HepG2 (cell line): Measurements from ENCODE around the gene CMIP. TPM values are rescaled to one million over a fixed set of nuclear protein-coding genes. Genes with fewer than 3 reads are reported as not detected.

Experiments used
- BHLHE40 ChIP-seq: IDR thresholded peaks from 2 replicates; pipeline ENCODE4 v1.6.1; 2011; ENCODE audit warnings: low read length, improper control_type of control experiment
- BORCS8-MEF2B ChIP-seq: sonication (generic); formaldehyde crosslinking; IDR thresholded peaks from 2 replicates; pipeline ENCODE4 v1.8.0; 2022; ENCODE audit warnings: mild to moderate bottlenecking, missing genetic modification reagents
- CEBPB ChIP-seq: IDR thresholded peaks from 2 replicates; pipeline ENCODE4 v1.6.1; 2011; ENCODE audit warnings: low read depth, low read length, improper control_type of control experiment, borderline replicate concordance
- FOXK1 ChIP-seq: sonication (generic); formaldehyde crosslinking; IDR thresholded peaks from 2 replicates; pipeline ENCODE4 v1.4.0; 2020; ENCODE audit warnings: low read depth, missing genetic modification reagents, borderline replicate concordance
- HNF1B ChIP-seq: sonication (generic); formaldehyde crosslinking; IDR thresholded peaks from 2 replicates; pipeline ENCODE4 v1.5.1; 2020; ENCODE audit warnings: mild to moderate bottlenecking, moderate library complexity, missing genetic modification reagents
- KLF16 ChIP-seq, 2 experiments: sonication (generic) in 1 of 2; formaldehyde crosslinking in 1 of 2; IDR thresholded peaks; 2 replicates each; pipeline versions ENCODE4 v1.6.1 to v1.8.0; 2016 to 2023; ENCODE audit warnings: missing genetic modification reagents in 2 of 2, missing compliant biosample characterization in 1 of 2
- NFRKB ChIP-seq: fragments of 450-650 bp; IDR thresholded peaks from 2 replicates; pipeline ENCODE4 v1.6.1; 2017
- SMC3 ChIP-seq: IDR thresholded peaks from 2 replicates; pipeline ENCODE4 v1.6.1; 2011; ENCODE audit warnings: low read length, improper control_type of control experiment
- ZNF101 ChIP-seq: sonication (generic); formaldehyde crosslinking; IDR thresholded peaks from 2 replicates; pipeline ENCODE4 v1.4.0; 2020; ENCODE audit warnings: mild to moderate bottlenecking, low read depth, missing genetic modification reagents, borderline replicate concordance
- ZNF121 ChIP-seq: sonication (generic); formaldehyde crosslinking; IDR thresholded peaks from 2 replicates; pipeline ENCODE4 v1.5.0; 2020; ENCODE audit warnings: mild to moderate bottlenecking, missing genetic modification reagents
- ZNF331 ChIP-seq: sonication (generic); formaldehyde crosslinking; IDR thresholded peaks from 2 replicates; pipeline ENCODE4 v1.4.0; 2020; ENCODE audit warnings: missing genetic modification reagents
- ZNF770 ChIP-seq: sonication (generic); formaldehyde crosslinking; IDR thresholded peaks from 2 replicates; pipeline ENCODE4 v1.5.0; 2020; ENCODE audit warnings: mild to moderate bottlenecking, missing genetic modification reagents
- polyA plus RNA-seq, 8 experiments: library from polyadenylated mRNA; depleted of rRNA in 3 of 8; stranded (reverse) in 7 of 8; unstranded in 1 of 8; fragments of >200 nt; fragmentation: Illumina TruSeq in 4 of 8; extraction: Trizol in 4 of 8; gene quantifications; 2 replicates each; pipeline versions ENCODE4 v1.2.1 to v1.2.3, GENCODE V29; 2011 to 2016; ENCODE audit warnings: low read depth in 4 of 8, missing spikeins in 1 of 8, mixed read lengths in 1 of 8; ENCODE audit not compliant: insufficient read depth in 1 of 8
- total RNA-seq, 5 experiments: library from RNA; depleted of rRNA; stranded (reverse); fragments of >200 nt; fragmentation: Illumina TruSeq; extraction: Trizol; gene quantifications; 2 replicates each; pipeline ENCODE4 v1.2.3, GENCODE V29; 2016; ENCODE audit warnings: low read depth in 1 of 5
- TF ChIP-seq, protein P1 (sequence below): sonication (generic); formaldehyde crosslinking; IDR thresholded peaks from 2 replicates; pipeline ENCODE4 v1.5.1; 2020; ENCODE audit warnings: mild to moderate bottlenecking, missing genetic modification reagents, borderline replicate concordance
- TF ChIP-seq, protein P2 (sequence below): sonication (generic); IDR thresholded peaks from 2 replicates; pipeline ENCODE4 v1.6.1; 2016; ENCODE audit warnings: low read depth, borderline replicate concordance
- TF ChIP-seq, protein P3 (sequence below): sonication (generic); formaldehyde crosslinking; conservative IDR thresholded peaks from 2 replicates; pipeline ENCODE4 v1.8.0; 2022; ENCODE audit warnings: mild to moderate bottlenecking, moderate library complexity, missing genetic modification reagents
- TF ChIP-seq, protein P4 (sequence below): sonication (generic); formaldehyde crosslinking; IDR thresholded peaks from 2 replicates; pipeline ENCODE4 v1.8.1; 2023; ENCODE audit warnings: missing genetic modification reagents, mild to moderate bottlenecking, borderline replicate concordance

The CMIP gene
- total and polyA plus RNA-seq, 2 of the 13 experiments (the other 11 are each of a cell fraction or from before 2014, with no cell fraction given): 10.9 to 18.1 TPM

- TF ChIP-seq, protein P1, sequence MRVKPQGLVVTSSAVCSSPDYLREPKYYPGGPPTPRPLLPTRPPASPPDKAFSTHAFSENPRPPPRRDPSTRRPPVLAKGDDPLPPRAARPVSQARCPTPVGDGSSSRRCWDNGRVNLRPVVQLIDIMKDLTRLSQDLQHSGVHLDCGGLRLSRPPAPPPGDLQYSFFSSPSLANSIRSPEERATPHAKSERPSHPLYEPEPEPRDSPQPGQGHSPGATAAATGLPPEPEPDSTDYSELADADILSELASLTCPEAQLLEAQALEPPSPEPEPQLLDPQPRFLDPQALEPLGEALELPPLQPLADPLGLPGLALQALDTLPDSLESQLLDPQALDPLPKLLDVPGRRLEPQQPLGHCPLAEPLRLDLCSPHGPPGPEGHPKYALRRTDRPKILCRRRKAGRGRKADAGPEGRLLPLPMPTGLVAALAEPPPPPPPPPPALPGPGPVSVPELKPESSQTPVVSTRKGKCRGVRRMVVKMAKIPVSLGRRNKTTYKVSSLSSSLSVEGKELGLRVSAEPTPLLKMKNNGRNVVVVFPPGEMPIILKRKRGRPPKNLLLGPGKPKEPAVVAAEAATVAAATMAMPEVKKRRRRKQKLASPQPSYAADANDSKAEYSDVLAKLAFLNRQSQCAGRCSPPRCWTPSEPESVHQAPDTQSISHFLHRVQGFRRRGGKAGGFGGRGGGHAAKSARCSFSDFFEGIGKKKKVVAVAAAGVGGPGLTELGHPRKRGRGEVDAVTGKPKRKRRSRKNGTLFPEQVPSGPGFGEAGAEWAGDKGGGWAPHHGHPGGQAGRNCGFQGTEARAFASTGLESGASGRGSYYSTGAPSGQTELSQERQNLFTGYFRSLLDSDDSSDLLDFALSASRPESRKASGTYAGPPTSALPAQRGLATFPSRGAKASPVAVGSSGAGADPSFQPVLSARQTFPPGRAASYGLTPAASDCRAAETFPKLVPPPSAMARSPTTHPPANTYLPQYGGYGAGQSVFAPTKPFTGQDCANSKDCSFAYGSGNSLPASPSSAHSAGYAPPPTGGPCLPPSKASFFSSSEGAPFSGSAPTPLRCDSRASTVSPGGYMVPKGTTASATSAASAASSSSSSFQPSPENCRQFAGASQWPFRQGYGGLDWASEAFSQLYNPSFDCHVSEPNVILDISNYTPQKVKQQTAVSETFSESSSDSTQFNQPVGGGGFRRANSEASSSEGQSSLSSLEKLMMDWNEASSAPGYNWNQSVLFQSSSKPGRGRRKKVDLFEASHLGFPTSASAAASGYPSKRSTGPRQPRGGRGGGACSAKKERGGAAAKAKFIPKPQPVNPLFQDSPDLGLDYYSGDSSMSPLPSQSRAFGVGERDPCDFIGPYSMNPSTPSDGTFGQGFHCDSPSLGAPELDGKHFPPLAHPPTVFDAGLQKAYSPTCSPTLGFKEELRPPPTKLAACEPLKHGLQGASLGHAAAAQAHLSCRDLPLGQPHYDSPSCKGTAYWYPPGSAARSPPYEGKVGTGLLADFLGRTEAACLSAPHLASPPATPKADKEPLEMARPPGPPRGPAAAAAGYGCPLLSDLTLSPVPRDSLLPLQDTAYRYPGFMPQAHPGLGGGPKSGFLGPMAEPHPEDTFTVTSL: no peak
- TF ChIP-seq, protein P2, sequence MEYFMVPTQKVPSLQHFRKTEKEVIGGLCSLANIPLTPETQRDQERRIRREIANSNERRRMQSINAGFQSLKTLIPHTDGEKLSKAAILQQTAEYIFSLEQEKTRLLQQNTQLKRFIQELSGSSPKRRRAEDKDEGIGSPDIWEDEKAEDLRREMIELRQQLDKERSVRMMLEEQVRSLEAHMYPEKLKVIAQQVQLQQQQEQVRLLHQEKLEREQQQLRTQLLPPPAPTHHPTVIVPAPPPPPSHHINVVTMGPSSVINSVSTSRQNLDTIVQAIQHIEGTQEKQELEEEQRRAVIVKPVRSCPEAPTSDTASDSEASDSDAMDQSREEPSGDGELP: 0 out of 2 replicates have a peak, but pooled peaks have one; percentile 16
- TF ChIP-seq ZNF770 (CRISPR knock-in tag): 0 out of 2 replicates have a peak, but pooled peaks have one; percentile 25
- 0 out of 4 replicates have a peak, but pooled peaks of 1 of the 2 experiments have one; percentile 32 for TF ChIP-seq KLF16 (CRISPR knock-in tag; IDR thresholded peaks at IDR 0.05)
- TF ChIP-seq BHLHE40: peak; percentile 31; the same call in 1 of the 2 replicates
- peak; percentile 66; the same call in 1 of the 2 replicates for TF ChIP-seq BORCS8-MEF2B (CRISPR knock-in tag)
- no peak for TF ChIP-seq CEBPB
- TF ChIP-seq SMC3: peak; percentile 86
- TF ChIP-seq ZNF331 (CRISPR knock-in tag): 0 out of 2 replicates have a peak, but pooled peaks have one; percentile 28
- TF ChIP-seq, protein P3, sequence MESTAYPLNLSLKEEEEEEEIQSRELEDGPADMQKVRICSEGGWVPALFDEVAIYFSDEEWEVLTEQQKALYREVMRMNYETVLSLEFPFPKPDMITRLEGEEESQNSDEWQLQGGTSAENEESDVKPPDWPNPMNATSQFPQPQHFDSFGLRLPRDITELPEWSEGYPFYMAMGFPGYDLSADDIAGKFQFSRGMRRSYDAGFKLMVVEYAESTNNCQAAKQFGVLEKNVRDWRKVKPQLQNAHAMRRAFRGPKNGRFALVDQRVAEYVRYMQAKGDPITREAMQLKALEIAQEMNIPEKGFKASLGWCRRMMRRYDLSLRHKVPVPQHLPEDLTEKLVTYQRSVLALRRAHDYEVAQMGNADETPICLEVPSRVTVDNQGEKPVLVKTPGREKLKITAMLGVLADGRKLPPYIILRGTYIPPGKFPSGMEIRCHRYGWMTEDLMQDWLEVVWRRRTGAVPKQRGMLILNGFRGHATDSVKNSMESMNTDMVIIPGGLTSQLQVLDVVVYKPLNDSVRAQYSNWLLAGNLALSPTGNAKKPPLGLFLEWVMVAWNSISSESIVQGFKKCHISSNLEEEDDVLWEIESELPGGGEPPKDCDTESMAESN: no peak
- TF ChIP-seq ZNF121 (CRISPR knock-in tag): no peak
- 0 out of 2 replicates have a peak, but pooled peaks have one; percentile 42 for TF ChIP-seq HNF1B
- TF ChIP-seq ZNF101: no peak
- TF ChIP-seq FOXK1: peak; percentile 33; the same call in 1 of the 2 replicates
- TF ChIP-seq, protein P4, sequence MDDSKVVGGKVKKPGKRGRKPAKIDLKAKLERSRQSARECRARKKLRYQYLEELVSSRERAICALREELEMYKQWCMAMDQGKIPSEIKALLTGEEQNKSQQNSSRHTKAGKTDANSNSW (CRISPR knock-in tag): peak; percentile 66; the same call in 1 of the 2 replicates
- TF ChIP-seq NFRKB: no peak
Measured at GRCh38 chr16:81723098-81723723, 278.6 kb downstream of the CMIP start (continued).
